Left ventricle myocardium inferior (tissue), 1 donor: ENCODE results near the gene ARHGEF19. TPM values are rescaled to one million over a fixed set of nuclear protein-coding genes. Genes with fewer than 3 reads are reported as not detected.
"Not testable (repeated sequence)": the region's sequence is repeated elsewhere in the genome, so short reads cannot be mapped to it uniquely, and the experiment has no call there.

ENCODE experiments used
- DNase-seq: peaks from one replicate; pipeline ENCODE4 v3.0.0-alpha.2; 2020
- H3K27ac ChIP-seq: fragments of 200-600 bp; replicated peaks from 2 replicates; pipeline ENCODE4 v1.8.0; 2021
- H3K27me3 ChIP-seq: fragments of 200-600 bp; 2 replicates; pipeline ENCODE4 v1.8.0; 2021; ENCODE audit warnings: low read depth
- H3K36me3 ChIP-seq: fragments of 200-600 bp; 2 replicates; pipeline ENCODE4 v1.8.0; 2021
- H3K4me1 ChIP-seq: fragments of 200-600 bp; 2 replicates; pipeline ENCODE4 v1.8.0; 2021
- H3K4me3 ChIP-seq: fragments of 200-600 bp; 2 replicates; pipeline ENCODE4 v1.8.0; 2021; ENCODE audit warnings: mild to moderate bottlenecking, moderate library complexity
- H3K9me3 ChIP-seq: fragments of 200-600 bp; replicated peaks from 2 replicates; pipeline ENCODE4 v1.8.0; 2021
- intact Hi-C: fragments of 100-400 bp; cut with micrococcal nuclease; formaldehyde crosslinking; loops from one replicate; pipeline ENCODE4 v1.11.0; 2022
- long read RNA-seq: library from polyadenylated mRNA; unstranded; transcript quantifications from one replicate; pipeline ENCODE4 v2.0.0, GENCODE V29; 2021
- total RNA-seq: library from RNA; stranded (reverse); fragmentation: NEBNext Ultra II Directional; extraction: Animal tissue kit (Norgen Biotek cat#: 25700); gene quantifications from one replicate; pipeline ENCODE4 v1.2.1, GENCODE V29; 2021
- TF ChIP-seq, protein P1 (sequence below): fragments of 200-600 bp; IDR thresholded peaks from 2 replicates; pipeline ENCODE4 v1.8.0; 2021; ENCODE audit warnings: antibody characterized with exemption, mild to moderate bottlenecking, borderline replicate concordance
- donor health status: DM: no; HTN: yes; CAD: no; lungs with severe emphysema.

The ARHGEF19 gene
- total RNA-seq: 2.2 TPM
- long read RNA-seq: 0 reads

DNA sequence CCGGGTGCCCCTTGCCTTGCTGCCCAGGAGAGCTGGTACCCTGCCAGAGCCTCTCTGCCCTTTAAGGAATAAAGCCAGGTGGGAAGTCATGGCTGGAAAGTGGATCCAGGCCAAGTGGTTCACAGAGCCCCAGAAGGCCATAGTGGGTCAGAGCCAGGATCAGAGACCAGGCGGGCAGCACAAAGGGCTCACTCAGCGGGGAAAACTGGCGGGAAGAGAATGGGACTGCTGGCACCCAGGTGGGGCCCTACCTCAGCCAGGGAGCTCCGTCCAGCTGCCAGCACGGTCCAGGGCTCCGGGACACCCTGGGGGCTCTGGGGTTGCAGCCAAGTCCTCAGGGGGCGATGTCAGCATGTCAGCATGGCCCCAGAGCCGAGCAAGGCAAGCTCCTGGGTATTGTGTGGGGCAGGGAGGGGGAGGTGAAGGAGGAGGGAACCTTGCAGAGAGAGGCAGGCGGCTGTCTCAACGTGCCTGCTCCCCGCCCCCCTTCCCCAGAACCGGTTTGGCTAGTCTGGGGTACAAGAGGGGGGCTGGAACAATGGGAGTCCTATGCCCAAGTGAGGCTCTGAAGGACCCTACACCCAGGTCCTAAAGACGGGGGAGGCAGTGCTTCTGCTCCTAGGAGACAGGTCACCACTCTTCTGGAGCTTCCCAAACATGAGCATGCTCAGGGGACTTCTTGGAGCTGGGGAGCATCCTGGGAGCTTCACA lies at the start of gene ARHGEF19:
Gene ARHGEF19, minus strand, starts transcription at position 402 of the 711 bp plus-strand sequence. CDS start 3,598 bp downstream, outside the sequence.
- no peaks in the 10 kb centered on the region for H3K27me3 ChIP-seq
- H3K4me1 ChIP-seq: peaks cover 17% of the 10 kb centered on the region
- no peaks in the 10 kb centered on the region for H3K9me3 ChIP-seq
- no peaks in the 10 kb centered on the region for H3K36me3 ChIP-seq
- H3K4me3 ChIP-seq: no peak within 1 kb of the TSS
- DNase-seq: no peak
- H3K27ac ChIP-seq: no peak within 1 kb of the TSS
- TF ChIP-seq, protein P1, sequence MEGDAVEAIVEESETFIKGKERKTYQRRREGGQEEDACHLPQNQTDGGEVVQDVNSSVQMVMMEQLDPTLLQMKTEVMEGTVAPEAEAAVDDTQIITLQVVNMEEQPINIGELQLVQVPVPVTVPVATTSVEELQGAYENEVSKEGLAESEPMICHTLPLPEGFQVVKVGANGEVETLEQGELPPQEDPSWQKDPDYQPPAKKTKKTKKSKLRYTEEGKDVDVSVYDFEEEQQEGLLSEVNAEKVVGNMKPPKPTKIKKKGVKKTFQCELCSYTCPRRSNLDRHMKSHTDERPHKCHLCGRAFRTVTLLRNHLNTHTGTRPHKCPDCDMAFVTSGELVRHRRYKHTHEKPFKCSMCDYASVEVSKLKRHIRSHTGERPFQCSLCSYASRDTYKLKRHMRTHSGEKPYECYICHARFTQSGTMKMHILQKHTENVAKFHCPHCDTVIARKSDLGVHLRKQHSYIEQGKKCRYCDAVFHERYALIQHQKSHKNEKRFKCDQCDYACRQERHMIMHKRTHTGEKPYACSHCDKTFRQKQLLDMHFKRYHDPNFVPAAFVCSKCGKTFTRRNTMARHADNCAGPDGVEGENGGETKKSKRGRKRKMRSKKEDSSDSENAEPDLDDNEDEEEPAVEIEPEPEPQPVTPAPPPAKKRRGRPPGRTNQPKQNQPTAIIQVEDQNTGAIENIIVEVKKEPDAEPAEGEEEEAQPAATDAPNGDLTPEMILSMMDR: no peak
- intact Hi-C loops: no loop called here

DNA sequence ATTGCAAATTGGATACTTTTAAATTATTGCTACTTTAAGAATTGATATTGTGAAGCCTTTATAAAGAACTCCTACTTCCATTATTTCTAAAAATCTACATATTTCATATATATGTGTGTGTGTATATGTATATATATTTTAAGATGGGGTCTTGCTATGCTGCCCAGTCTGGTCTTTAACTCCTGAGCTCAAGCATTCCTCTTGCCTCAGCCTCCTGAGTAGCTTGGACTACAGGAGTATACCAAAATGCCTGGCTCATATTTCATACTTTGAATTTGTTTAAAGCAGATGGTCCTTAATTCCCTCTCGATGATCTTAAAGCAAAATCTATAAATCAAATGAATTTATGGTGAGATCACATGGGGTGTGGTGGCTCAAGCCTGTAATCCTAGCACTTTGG lies 49.6 kb upstream of the ARHGEF19 start:
- Histone ChIP-seq H3K36me3 (no peaks in the 10 kb centered on the region), H3K9me3 (no peaks in the 10 kb centered on the region), H3K4me3 (no peak overlapping the region), H3K4me1 (peaks cover 50% of the 10 kb centered on the region), H3K27ac (no peak overlapping the region), H3K27me3 (no peaks in the 10 kb centered on the region)
- TF ChIP-seq, protein P1: no peak
- DNase-seq: no peak
- intact Hi-C loops: no loop called here

DNA sequence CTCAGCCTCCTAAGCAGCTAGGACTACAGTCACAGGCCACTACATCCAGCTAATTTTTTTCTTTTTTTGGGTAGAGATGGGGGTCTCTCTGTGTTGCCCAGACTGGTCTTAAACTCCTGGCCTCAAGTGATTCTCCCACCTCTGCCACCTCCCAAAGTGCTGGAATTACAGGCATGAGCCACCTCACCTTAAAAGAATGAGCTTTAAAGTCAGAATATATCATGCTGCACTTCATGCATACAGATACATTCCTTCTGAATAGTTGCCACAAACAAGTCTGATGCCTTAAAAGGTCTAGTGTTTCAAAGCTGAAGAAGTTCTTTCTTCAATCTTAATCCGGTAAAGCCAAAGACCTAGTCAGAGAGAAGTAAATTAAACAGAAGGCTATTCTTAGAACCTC lies 48.4 kb upstream of the ARHGEF19 start:
- Histone ChIP-seq H3K9me3 (no peaks in the 10 kb centered on the region), H3K36me3 (peaks cover 8% of the 10 kb centered on the region), H3K4me1 (peaks cover 50% of the 10 kb centered on the region), H3K27me3 (no peaks in the 10 kb centered on the region), H3K4me3 (no peak overlapping the region), H3K27ac (no peak overlapping the region)
- intact Hi-C loops: no loop called here
- DNase-seq: no peak
- TF ChIP-seq, protein P1: no peak

DNA sequence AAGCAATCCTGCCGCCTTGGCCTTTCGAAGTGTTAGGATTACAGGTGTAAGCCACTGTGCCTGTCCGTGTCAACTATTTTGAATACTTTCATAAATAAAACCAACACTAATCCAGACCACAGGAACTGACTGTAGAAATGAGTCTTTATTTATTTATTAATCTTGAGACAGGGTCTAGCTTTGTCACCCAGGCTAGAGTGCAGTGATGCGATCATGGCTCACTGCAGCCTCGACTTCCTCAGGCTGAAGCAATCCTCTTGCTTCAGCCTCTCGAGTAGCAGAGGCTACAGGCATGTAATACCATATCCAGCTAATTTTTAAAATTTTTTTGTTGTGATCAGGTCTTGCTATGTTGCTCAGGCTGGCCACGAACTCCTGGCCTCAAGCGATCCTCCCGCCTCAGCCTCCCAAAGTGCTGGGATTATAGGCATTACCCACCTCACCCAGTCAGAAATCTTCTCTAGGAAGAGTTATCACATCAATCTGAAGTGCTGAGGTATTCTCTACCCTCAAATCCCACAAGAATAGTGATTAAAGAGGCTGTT lies 46.2 kb upstream of the ARHGEF19 start:
- no peak for DNase-seq
- Histone ChIP-seq H3K27ac (no peak overlapping the region), H3K4me3 (no peak overlapping the region), H3K9me3 (no peaks in the 10 kb centered on the region), H3K4me1 (peaks cover 52% of the 10 kb centered on the region), H3K27me3 (no peaks in the 10 kb centered on the region), H3K36me3 (peaks cover 22% of the 10 kb centered on the region)
- TF ChIP-seq, protein P1: no peak
- intact Hi-C loops: no loop called here

DNA sequence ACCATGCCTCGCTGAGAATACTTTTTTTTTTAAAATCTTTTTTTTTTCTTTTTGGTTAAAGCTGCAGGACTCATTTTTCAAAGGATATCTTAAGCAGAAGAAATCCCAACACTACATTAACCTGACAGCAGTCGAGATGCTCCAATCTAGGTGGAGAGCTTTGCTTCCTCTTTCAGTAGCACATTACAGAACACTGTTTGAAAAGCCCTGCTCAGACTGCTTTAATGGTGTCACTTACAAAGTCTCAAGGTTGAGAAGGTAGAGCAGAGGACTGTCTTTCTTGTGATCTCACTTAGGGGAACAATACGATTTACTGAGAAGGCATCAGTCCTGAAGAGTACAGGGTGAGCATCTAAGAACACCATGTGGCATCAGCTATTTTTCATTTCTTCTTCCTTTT lies 45.5 kb upstream of the ARHGEF19 start:
- peaks cover 28% of the 10 kb centered on the region for H3K36me3 ChIP-seq
- H3K27ac ChIP-seq: no peak overlapping the region
- no peaks in the 10 kb centered on the region for H3K9me3 ChIP-seq
- no peaks in the 10 kb centered on the region for H3K27me3 ChIP-seq
- no peak for DNase-seq
- H3K4me1 ChIP-seq: peaks cover 59% of the 10 kb centered on the region
- intact Hi-C loops: no loop called here
- TF ChIP-seq, protein P1: no peak
- H3K4me3 ChIP-seq: no peak overlapping the region

DNA sequence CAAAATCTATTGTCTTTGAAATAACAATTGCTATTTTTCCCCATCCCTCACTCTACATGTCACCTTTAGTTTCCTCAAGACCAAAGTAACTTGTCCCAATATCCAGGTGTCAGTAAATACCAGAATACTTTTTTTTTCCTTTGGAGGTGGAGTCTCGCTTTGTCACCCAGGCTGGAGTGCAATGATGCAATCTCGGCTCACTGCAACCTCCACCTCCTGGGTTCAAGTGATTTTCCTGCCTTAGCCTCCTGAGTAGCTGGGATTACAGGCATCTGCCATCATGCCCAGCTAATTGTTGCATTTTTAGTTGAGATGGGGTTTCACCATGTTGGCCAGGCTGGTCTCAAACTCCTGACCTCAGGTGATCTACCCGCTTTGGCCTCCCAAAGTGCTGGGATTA lies 45.1 kb upstream of the ARHGEF19 start:
- H3K4me3 ChIP-seq, intact Hi-C loops, H3K27me3 ChIP-seq, DNase-seq, H3K27ac ChIP-seq, H3K9me3 ChIP-seq: not testable (repeated sequence)
- peaks cover 32% of the 10 kb centered on the region for H3K36me3 ChIP-seq
- peaks cover 61% of the 10 kb centered on the region for H3K4me1 ChIP-seq
